Right lobe of liver (tissue), 6 donors: ENCODE measurements around the gene BAG5. TPM values are rescaled to one million over a fixed set of nuclear protein-coding genes. Genes with fewer than 3 reads are reported as not detected.

Experiments
- ATAC-seq, 4 donors: fragments of 200-7000 bp; cut with Tn5 transposase; one replicate each; pipeline ENCODE4 v1.9.1; 2020; ENCODE audit warnings: mild to moderate bottlenecking in 4 of 4, moderate library complexity in 4 of 4
- DNase-seq, 3 donors: peaks; one replicate each; pipeline ENCODE4 v3.0.0-alpha.2; 2020
- H3K27ac ChIP-seq, 3 donors: fragments of 200-600 bp; one replicate each; pipeline ENCODE4 v1.8.0; 2022
- H3K27me3 ChIP-seq, 2 donors: fragments of 200-600 bp; one replicate each; pipeline ENCODE4 v1.8.0; 2022
- H3K36me3 ChIP-seq, 4 donors: fragments of 200-600 bp; sonication (generic) in 1 of 4; one replicate each; pipeline versions ENCODE4 v1.5.1 to v1.8.0; 2017 to 2022; ENCODE audit warnings: control low read depth in 1 of 4
- H3K4me1 ChIP-seq, 4 donors: fragments of 200-600 bp; sonication (generic) in 1 of 4; one replicate each; pipeline versions ENCODE4 v1.5.1 to v1.8.0; 2017 to 2022; ENCODE audit warnings: control low read depth in 1 of 4
- H3K4me3 ChIP-seq, 3 donors: fragments of 200-600 bp; one replicate each; pipeline ENCODE4 v1.8.0; 2022
- H3K9me3 ChIP-seq, 4 donors: fragments of 200-600 bp; sonication (generic) in 1 of 4; one replicate each; pipeline versions ENCODE4 v1.5.1 to v1.8.0; 2017 to 2022; ENCODE audit warnings: control low read depth in 1 of 4
- POLR2A ChIP-seq: fragments of 450-650 bp; IDR thresholded peaks from one replicate; pipeline ENCODE4 v1.6.1; 2017; ENCODE audit warnings: antibody characterized with exemption, mild to moderate bottlenecking
- WGBS: methylation state at CpG from one replicate; pipeline ENCODE4 v1.1.6; 2018; ENCODE audit warnings: low coverage, low lambda C conversion rate; ENCODE audit not compliant: insufficient coverage; ENCODE audit errors: missing lambda C conversion rate; 5-methylcytosine and 5-hydroxymethylcytosine counted together
- intact Hi-C, 2 donors: fragments of 100-400 bp; cut with DNase I; formaldehyde crosslinking; loops; one replicate each; pipeline versions ENCODE4 v1.11.2 to v1.14.1; 2022
- total RNA-seq, 6 experiments: library from RNA; depleted of rRNA in 2 of 6; stranded (reverse); fragments of >200 nt in 2 of 6; fragmentation: NEBNext Ultra II Directional in 3 of 6; extraction: Animal tissue kit (Norgen Biotek cat#: 25700) in 3 of 6; gene quantifications; one replicate each; pipeline versions ENCODE4 v1.1.0 to v1.2.4, GENCODE V29; 2016 to 2023
- TF ChIP-seq, protein P1 (sequence below), 4 donors: fragments of 200-600 bp in 3 of 4; fragments of 450-650 bp in 1 of 4; IDR thresholded peaks; one replicate each; pipeline versions ENCODE4 v1.5.1 to v1.8.0; 2016 to 2022; ENCODE audit warnings: antibody characterized with exemption in 4 of 4, mild to moderate bottlenecking in 2 of 4
- donor health status: DM: no; HTN: yes; CAD: no.
- donor health status: DM: no; HTN: no; CAD: no.
- donor health status: DM: no; HTN: no; CAD: no.
- donor health status: DM: no; HTN: yes; CAD: no.
- donor health status: DM: no; HTN: yes; CAD: no.

Gene BAG5
- total RNA-seq, 6 experiments from 2014 or later: 6.5 to 11.4 (median 10.9) TPM

DNA sequence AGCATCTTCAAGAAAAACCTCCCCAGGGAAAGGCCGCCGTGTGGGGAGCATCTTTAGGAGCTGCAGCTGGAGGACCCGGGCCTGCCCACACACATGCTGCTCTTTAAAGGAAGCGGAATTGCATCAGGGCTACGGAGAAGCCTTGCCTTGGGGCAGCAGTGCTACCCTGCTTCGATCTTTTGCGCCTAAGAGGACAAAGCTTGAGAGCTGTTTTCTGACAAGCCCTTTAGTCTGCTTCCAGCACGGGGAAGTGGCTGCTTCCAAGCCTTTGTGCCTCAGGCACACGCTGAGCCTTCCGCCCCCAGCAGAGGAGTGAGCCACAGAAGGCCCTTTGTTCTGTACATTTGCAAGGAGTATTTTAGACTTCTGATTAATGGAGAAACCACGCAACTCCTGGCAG is 31.8 kb upstream of the BAG5 start:
- ATAC-seq (peak; percentile 59 to 78 (median 70)), DNase-seq (no peak)
- Histone ChIP-seq H3K36me3 (peaks cover 0 to 12% (median 2%) of the 10 kb centered on the region in 4 donors), H3K27me3 (no peaks in the 10 kb centered on the region), H3K9me3 (no peaks in the 10 kb centered on the region), H3K4me3 (no peak overlapping the region), H3K4me1 (no peaks in the 10 kb centered on the region), H3K27ac (peak overlapping the region in 1 of 3 donors; percentile 13)
- 50% methylated on average over 4 of the region's 11 CpGs for WGBS
- intact Hi-C loops: no loop called here
- TF ChIP-seq, protein P1, sequence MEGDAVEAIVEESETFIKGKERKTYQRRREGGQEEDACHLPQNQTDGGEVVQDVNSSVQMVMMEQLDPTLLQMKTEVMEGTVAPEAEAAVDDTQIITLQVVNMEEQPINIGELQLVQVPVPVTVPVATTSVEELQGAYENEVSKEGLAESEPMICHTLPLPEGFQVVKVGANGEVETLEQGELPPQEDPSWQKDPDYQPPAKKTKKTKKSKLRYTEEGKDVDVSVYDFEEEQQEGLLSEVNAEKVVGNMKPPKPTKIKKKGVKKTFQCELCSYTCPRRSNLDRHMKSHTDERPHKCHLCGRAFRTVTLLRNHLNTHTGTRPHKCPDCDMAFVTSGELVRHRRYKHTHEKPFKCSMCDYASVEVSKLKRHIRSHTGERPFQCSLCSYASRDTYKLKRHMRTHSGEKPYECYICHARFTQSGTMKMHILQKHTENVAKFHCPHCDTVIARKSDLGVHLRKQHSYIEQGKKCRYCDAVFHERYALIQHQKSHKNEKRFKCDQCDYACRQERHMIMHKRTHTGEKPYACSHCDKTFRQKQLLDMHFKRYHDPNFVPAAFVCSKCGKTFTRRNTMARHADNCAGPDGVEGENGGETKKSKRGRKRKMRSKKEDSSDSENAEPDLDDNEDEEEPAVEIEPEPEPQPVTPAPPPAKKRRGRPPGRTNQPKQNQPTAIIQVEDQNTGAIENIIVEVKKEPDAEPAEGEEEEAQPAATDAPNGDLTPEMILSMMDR (IDR thresholded peaks at IDR 0.05): no peak
- TF ChIP-seq POLR2A: no peak

DNA sequence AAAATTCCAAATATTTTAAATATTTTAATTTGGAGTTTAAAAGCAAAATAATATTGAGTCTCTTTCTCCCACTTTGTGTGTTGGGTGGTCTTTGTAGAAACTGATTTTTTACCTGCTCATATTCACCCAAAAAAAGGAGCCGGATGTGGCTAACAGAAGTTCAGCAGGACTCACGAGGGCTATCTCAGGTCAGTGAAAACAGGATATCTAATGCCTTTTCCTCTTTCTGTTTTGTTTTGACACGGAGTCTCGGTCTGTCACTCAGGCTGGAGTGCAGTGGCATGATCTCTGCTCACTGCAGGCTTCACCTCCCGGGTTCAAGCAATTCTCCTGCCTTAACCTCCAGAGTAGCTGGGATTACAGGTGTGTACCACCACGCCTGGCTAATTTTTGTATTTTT is 31.1 kb upstream of the BAG5 start:
- H3K27me3 ChIP-seq: no peaks in the 10 kb centered on the region
- TF ChIP-seq POLR2A: no peak
- TF ChIP-seq, protein P1 (IDR thresholded peaks at IDR 0.05): no peak
- H3K36me3 ChIP-seq: peaks cover 0 to 12% (median 2%) of the 10 kb centered on the region in 4 donors
- peak overlapping the region in 1 of 3 donors; percentile 13 for H3K27ac ChIP-seq
- WGBS: 68% methylated on average over 6 of the region's 6 CpGs
- H3K9me3 ChIP-seq: no peaks in the 10 kb centered on the region
- intact Hi-C loops: no loop called here
- peak; percentile 63 to 85 (median 73) for ATAC-seq
- DNase-seq: no peak
- no peaks in the 10 kb centered on the region for H3K4me1 ChIP-seq
- H3K4me3 ChIP-seq: no peak overlapping the region

DNA sequence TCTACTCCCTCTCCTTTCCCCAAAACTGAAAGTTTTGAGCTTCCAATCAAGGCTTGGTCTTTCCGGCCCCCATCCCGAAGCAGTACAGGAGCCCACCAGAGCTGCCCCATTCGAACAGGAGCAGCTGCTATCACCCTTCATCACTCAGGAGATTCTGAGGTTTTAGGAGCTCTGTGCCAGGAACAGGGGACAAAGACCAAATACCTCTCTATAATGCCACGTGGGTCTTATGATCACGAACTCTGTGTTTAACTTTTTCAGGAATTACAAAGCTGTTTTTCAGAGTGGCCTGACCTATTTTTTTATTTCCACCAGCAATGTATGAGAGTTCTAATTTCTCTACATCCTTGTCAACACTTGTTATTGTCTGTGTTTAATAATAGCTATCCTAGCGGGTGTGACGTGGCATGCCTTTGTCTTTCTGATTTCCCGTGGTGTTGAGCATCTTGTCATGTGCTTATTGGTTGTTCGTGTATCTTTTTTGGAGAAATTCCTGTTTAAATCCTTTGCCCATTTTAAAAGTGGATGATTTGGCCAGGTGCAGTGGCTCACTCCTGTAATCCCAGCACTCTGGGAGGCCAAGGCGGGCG is 22.0 kb upstream of the BAG5 start:
- H3K27ac ChIP-seq: peak overlapping the region in 1 of 3 donors; percentile 28
- H3K9me3 ChIP-seq: no peaks in the 10 kb centered on the region
- TF ChIP-seq, protein P1 (IDR thresholded peaks at IDR 0.05): no peak
- TF ChIP-seq POLR2A: no peak
- H3K36me3 ChIP-seq: peaks cover 0 to 8% (median 0%) of the 10 kb centered on the region in 4 donors
- no peaks in the 10 kb centered on the region for H3K27me3 ChIP-seq
- H3K4me3 ChIP-seq: no peak overlapping the region
- ATAC-seq (peak in 3 of 4 donors; percentile 78 to 88 (median 82)), DNase-seq (no peak)
- intact Hi-C loops: no loop called here
- H3K4me1 ChIP-seq: peaks cover 0 to 6% (median 0%) of the 10 kb centered on the region in 4 donors
- 49% methylated on average over 9 of the region's 11 CpGs for WGBS

DNA sequence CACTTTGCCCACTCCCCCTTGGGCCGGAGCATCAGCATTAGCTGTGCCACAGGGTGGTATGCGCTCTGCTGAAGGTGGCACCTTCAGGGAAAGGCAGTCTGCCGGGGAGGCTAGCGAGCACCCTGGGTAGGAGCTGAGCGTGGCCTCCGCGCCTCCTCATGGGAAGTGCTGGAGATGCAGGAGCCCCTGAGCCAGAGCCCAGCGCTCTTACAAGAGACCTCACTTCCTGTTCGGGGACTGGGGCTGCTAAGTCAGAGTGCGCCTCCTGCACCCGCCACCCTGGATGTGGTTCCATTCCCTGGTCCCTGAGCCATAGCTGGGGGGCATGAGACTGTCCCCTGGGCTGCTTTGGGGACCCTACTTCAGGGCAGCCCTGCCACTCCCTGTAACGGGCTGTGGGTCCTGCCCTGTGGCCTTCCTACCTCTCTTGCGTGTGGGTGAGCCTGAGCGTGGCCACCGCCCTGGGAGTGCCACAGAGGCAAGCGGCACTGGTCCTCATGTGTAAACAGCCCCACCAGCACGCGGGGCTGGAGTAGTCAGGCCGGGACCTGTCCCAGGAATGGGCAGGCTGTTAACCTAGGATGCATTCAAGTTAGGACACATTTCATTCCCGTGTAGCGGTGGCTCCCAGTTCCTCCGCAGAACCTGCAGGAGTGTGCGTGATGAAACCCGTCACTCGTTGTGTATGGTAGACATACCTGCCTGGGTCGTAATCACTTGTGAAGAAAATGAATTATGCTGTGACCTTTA is 19.7 kb upstream of the BAG5 start:
- Histone ChIP-seq H3K36me3 (peaks cover 0 to 12% (median 0%) of the 10 kb centered on the region in 4 donors), H3K9me3 (no peaks in the 10 kb centered on the region), H3K4me3 (no peak overlapping the region), H3K4me1 (peaks cover 0 to 9% (median 1%) of the 10 kb centered on the region in 4 donors), H3K27ac (no peak overlapping the region), H3K27me3 (no peaks in the 10 kb centered on the region)
- TF ChIP-seq POLR2A: no peak
- TF ChIP-seq, protein P1 (IDR thresholded peaks at IDR 0.05): no peak
- ATAC-seq: peak in 1 of 4 donors; percentile 44
- no peak for DNase-seq
- intact Hi-C loops: no loop called here
- 100% methylated on average over 1 of the region's 26 CpGs for WGBS
